ENCODE measurements around the gene PTPRD.

Gene PTPRD

DNA sequence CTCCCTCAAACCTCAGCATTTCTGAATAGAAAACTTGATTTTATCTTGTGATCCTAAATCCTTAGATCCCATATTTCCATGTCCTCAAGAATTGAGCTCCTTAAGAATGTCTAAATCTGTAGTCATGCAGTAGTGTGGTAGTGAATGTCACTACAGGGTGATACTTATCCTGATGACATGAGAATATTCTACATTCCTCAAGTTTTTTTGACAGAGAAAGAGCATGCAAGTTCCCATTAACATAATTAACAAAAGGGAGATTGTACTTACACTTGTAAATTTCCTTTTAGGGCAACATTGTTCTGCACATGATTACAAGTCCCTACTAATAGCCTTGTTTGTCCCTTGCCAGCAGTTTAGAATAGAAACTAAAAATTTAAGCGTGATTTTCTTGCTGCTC lies 352.3 kb downstream of the PTPRD start:
- DNase-seq, result no peak

DNA sequence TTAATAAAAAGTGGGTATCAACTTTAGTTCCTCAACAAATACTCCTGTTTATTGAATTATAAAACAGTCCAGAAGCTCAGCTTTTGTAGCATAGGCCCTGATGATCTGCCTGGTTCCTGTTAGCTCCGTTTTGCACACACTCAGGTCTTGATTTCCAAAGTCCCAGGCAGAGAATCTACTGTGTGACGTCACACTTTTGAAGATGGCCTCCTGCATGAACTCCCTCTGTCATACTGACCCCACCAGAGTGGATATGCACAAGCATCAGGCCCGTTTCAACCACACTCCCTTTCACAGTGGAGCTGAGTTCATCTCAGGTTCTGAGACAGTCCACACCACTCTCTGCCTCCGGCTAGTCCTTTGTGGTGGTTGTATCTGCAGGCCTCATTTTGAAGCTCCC lies 353.1 kb downstream of the PTPRD start:
- no peak for DNase-seq

DNA sequence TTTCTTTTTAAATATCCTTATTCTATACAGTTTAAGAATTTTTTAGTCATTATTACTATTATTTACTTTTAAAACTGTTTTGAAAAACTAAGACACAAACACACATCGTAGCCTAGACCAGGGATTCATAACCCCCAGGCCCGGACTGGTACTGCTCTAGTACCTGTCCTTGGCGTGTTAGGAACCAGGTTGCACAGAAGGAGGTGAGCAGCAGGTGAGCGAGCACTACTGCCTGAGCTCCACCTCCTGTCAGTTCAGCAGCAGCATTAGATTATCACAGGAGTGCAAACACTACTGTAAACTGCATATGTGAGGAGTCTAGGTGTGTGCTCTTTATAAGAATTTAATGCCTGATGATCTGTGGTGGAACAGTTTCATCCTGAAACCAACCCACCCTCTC lies 357.0 kb downstream of the PTPRD start:
- DNase-seq, result no peak

DNA sequence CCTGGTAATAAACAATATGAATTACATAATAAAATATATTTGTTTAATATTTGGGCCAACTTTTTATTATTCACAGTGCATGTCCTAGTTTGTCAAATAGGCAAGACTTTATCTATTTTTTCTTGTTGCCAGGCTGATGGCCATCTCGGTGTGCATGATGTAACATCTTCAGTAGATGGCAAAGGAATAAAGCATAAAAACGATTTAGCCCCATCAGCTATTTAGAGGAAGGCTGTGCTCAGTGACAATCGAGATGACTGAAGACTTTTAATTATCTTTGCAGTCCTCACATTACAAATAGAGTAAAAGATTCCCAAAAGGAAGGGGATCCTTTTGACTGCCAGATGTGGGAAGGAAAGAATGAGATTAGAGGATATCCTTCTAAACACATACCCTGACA lies 358.5 kb downstream of the PTPRD start:
- DNase-seq, result no peak

DNA sequence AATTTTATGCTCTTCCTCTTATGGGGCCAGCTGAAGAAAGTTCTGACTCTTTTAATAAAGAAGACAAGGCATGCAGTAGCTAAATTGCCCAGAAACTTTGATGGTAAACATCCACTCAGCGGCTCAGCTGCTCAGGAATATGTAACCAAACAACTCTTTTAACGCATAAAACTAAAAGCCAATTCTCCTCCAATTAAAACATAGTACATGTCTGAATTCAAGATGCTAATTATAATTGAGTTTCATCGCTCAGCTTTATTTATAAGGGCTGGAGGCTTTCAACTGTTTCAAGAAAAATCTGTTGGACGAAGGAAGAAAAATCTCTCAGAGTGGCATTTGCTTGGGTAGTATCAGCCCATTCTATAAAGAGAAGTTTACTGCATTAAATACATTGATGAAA lies 359.5 kb downstream of the PTPRD start:
- no peak for DNase-seq

DNA sequence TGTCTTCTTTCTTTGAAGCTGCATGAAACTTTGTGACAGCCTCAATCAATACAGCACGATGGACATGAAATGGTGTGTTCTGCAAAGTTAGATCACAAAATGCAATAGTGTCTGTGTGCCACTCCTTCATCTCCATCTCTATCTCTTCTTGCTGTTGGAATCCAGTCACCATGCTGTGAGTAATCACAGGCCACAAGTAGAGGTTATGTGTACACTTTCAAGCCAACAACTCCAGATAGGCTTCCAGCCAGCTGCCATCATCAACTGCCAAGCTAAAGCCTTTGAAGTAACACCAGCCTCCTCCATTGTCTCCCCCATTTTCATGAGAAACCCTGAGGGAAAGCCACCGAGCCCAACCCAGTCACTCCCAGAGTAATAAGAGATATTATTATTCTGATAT lies 360.6 kb downstream of the PTPRD start:
- DNase-seq, result no peak

DNA sequence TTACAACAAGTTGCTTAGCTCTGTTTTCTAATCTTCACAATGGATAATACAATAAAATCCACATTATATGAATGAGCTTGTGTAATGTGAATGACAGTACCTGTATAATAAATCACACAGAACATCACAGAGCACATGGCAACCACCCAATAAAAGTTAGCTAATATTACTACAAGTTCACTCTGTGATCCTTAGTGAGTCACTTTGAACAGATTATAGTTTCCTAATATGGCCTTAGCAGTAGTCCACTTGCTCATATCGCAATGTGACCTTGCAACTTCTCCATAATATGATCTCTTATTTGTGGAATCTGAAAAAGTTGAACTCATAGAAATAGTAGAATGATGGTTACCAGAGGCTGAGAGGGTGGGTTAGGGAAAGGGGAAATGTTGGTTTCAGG lies 361.3 kb downstream of the PTPRD start:
- no peak for DNase-seq

DNA sequence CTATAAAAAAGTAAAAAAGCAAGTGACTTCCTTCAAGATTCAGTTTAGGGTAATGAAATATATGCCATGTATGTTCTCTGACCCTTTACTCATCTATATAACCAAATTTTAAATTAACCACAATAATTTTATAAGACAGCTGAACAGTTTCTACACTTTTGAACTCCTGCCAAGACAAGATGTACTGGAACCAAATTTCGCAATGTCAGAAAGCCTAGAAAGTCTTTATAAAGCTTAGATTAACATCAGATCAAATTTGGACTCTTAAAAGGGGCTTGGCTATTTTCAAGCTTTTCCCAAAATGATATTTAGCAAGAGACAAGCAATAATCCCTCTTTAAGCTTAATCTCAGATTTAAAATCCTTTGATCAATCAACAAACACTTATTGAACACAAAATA lies 362.6 kb downstream of the PTPRD start:
- DNase-seq, result no peak

DNA sequence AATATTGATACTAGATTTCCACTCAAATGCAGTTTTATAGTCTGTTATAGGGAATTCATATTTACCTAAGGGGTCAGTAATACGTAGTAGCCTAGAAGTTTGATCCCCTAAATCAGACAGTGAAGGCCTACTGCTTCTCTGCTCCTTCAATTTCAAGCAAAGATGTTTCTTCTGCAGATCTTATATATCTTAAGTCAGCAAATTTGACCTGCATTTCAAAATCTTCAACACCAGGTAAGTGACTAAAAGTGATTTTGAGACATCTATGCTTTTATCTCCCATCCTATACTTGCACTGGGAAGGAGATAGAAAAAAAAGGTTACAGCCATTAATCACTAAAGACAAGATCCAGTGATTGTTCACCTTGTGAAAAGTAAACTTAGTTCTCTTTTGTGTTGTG lies 363.9 kb downstream of the PTPRD start:
- DNase-seq, result no peak

DNA sequence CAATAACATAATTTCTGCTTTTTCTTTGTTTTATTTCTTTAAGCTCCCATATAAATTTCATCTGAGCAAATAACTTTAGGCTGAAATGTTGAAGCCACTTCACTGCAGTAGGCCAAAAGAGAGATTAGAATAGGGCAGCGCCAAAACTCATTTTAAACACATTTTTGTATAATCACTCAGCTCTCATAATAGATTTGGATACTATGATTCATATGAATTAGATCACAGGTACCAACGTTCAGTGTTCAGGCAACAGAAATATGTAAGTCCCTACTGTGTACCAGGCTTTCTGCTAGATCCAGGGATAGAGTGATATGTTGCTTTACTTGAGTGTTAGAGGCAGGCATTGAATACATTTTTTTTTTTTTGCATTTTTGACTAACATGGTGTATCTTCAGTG lies 370.5 kb downstream of the PTPRD start:
- DNase-seq, result no peak

DNA sequence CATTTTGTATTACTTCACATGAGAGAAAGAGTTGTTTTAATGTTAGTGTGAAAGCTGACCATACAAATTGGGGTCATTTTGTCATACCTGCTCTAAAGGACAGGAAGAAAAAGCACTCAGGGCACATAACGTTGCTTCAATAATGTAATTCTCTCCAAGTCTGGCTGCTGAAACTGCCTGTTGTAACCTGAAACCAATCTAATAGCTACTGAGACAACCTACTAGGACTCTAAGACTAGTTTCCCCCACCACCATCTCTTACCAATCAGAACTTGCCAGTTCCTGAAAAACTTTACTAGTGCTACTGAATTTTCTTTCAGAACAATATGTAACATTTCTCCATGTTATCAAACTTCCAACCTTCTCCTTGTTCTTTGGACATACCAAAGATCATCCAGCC lies 374.7 kb downstream of the PTPRD start:
- DNase-seq, result no peak

DNA sequence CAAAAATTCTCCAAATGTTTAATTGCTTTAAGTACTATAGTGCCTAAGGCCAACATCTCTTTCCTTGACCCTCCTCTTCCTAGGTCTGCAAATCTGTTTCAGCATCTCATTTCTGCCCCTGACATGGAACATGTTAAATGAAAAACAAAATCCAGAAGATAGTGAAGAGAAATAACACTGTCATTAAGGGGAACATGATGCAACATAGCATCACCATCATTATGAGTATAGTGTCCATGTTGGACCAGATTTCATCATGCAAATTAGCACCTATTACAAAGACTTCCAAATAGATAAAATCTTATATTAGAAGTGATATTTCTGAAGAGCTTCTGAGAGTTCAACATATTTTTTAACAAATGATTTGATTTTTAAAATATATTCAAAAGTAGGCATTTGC lies 375.2 kb downstream of the PTPRD start:
- DNase-seq, result no peak

DNA sequence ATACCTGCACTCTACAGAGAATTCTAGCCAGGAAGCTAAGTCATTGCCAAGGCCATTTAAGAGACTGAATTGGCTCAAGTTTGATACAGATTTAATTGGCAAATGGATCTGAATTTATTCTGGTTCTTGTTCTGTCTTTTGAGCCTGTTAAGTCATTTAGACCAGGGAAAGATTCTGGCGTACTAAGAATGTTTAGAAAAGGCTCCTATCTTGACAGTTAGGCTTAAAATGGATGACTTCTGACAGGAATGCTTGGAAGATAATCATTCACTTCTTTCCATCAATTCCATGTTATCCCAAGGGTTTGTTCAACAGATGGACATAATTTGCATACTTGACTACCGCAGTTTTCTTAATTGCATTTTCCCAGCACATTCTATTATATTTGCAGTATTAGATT lies 376.6 kb downstream of the PTPRD start:
- no peak for DNase-seq

DNA sequence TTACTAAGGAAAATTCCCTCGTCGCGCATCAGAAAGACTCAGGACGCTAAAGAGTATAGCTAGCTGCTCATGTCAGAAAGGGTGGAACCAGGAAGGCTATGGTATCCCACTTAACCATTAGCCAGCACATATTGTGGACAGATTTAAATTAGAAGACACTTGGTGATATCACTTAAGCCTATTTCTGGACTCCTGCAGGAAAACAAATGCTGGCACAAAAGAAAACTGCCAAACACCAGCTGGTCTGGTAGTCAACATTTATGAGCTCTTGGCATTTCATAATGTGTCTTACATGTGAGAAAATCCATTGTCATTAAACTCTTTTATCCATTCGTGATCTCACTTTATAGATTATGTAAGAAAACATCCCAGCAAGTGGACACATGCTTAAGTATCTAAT lies 377.4 kb downstream of the PTPRD start:
- DNase-seq, result no peak

DNA sequence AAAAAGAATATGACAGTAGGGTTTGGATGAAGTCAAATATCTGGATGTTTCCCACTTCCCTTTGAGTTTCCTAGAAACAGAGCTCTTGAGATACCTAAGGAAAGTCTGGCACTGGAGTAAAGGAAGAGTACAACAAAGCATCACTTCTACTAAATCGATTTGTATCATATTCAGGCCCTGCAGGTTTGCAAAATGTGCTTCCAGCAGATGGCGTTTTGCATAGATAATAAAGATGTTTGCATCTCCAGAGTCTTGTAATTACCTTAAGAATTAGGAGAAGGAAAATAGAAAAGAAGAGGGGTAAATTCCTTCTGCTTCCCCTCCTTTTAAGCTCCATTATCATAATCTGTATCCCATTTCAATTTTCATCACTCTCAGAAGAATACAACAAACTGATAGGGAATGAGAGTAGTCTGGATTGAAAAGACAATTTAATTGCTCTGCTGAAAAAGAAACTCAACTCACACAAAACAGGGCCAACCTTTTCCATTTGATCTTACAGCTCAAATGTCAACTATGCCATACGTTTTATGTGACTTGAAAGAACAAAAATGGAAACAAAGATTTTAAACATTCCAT lies 380.4 kb downstream of the PTPRD start:
- DNase-seq, result no peak

DNA sequence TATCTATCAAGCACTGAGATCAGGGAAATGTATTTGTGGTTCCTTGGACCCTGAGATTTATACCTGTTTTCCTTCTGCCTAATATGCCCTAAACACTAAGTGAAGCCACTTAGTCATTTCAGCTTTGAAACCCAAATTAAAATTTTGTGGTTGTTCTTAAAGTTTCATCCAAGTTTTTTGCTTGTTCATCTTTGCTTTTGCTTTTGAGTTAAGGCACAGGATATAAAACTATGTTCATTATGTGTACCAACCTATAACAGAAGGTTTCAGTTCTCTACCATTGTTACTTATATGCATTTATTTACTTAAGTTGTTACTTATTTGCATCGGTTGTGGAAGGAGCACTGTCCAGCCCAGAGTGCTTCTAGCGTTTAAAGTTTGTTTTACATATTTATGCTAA lies 382.3 kb downstream of the PTPRD start:
- no peak for DNase-seq

DNA sequence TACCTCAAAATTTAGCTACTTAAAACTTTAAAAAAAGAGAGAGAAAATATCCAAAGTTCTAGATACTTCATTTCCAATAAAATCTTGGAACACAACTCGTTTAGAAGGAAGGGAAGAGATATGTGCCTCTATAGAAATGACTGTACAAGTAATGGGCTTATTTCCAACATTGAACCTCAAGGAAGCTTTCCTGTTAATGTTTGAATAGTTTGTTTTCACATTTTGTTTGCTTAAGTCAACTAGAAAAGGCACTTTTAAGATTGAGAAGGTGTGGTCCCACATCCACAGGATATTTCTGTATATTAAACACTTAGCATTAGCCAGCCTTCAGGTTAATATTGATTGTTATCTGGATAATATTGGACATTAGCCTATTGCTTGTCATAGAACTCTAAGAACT lies 384.7 kb downstream of the PTPRD start:
- DNase-seq, result no peak

DNA sequence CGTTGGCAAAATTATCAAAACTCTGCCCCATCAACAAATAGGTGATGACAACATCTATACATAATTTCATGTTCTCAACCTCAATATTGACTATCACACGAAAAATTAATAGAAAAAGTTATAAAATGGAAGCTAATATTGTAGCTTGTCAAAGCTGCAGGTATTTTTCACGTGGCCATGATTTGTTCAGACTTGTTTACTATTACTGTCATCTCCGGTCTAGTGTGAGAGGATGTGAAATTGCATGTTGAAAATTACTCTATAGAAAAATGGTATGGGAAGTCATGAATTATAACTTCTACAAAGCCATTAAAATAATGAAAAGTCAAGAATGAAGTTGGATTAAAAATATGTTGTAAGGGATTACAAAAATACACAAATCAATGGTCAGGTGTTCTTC lies 385.8 kb downstream of the PTPRD start:
- no peak for DNase-seq

DNA sequence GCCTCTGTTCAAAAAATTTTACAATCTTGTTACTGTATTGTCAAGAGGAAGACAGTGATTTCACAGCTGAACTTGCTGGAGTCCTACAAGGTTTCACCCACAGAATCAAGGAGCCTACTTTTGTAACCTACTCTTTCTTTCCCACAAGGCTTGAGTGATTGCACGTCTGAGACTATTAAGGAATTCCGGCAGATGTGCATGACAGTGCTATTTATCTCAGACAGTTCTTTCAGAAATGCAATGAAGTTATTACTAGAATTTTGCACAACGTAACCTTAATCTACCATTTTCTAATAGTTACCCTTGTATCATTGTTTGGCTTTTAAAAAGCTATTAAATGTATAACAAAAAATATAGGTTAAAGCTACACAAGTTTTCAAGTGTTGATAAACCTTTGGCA lies 400.1 kb downstream of the PTPRD start:
- DNase-seq, result no peak

DNA sequence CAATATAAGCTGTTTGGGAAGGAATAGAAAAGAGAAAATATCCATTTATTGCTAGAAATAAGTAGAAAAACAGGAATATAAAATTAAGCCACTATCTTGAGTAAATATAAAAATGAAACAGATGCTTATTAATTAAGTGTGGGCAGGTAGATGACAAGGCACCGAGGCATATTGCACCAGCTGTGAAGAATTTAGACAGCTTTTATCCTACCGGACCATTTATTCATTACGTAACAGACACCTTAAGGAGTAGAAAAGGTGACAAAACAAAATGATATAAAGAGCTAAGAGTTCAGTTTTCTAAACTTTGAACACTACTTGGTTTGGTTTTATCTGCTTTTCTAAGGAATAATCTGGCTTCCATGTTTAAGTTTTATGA lies 404.1 kb downstream of the PTPRD start:
- DNase-seq, result no peak

DNA sequence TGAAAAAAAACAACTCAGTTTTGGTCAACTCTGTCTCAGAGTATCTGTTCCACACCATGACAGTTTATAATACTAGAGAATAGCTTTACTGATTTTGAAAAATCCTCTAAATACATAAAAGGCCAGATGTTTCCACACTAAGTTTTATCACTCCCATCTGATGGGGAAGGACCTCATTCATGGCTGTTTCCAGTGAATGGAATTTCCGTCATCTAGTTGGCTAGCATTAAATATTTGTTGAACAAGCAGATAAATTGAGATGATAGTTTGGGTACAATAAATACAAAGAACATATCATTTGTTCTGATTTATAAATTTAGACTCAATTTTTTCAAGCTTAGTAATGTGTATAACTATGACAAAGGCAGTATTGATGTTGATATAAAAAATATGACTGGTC lies 408.5 kb downstream of the PTPRD start:
- no peak for DNase-seq

DNA sequence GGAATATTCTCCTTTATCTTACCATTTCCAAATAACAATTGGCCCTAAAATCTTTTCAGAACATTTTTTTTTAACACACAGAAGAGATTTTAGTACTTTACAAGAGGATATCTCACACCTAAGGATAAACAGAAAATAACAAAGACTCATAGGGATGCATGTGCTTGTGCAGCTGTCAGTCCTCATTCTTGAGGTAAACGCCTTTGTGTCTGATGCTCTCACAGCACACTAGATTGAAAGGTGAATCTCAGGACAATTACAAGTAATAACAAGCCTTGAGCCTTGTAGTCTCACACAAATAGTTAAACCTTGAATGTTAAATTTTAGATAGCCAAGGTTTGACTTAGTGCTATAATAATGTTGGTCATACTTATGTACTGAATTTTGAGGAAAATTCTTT lies 439.2 kb downstream of the PTPRD start:
- no peak for DNase-seq

DNA sequence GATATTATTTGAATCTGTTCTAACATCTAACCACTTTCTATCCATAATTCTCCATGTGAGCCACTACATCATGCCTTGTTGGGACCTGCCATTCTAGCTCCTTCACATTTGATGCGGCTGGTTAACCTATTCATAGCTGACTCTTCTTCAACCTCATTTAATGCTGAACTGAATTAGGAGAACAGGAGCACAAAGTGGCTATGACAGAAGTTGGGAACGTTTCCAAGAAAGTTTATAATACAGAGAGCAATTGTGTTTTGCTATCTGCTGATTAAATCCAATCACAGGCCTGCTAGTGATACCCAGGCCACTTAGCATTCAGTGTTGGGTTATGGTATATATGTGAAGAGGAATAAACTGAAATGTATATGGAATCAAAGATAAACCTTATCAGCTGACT lies 440.3 kb downstream of the PTPRD start:
- DNase-seq, result no peak

DNA sequence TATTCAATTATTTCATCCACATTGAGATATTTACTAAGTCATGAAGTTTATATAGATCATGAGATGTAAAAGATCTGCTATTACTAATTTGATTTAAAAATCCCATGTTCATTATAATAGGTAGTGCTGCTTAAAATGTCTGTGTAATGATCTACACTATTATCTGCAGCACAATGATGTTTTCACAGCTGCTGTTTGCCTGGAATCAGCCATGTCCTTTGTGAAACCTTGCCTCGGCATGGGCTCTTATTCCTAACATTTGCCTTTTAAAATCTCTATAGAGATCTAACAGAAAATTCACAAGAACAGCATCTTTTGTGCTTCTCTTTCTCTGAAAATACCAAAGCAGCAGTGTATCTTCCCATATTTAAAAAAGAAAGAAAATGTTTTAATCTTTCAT lies 444.6 kb downstream of the PTPRD start:
- no peak for DNase-seq

DNA sequence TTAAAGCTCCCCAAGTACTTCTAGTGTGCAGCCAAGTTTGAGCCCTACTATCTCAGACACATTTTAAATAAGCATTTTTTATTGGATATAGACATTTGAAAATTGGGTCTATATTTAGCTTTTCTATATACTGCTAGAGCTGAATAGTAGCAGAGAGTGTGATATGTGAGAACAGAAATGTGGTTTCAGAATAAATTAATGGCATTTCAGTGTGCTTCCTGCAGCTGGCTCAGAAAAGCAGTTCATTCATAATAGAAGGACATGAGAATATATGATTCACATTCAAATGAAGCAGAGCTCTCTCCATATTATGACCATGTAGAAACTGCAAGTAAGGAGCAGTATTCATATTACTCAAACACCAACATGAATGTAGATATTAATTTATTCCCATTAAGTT lies 464.0 kb downstream of the PTPRD start:
- no peak for DNase-seq

Data from stimulated activated CD4-positive, alpha-beta T cell treated with anti-CD3 and anti-CD28 coated beads, Interleukin-2, amount 100 ng/mL, for 24 hours (primary cell).